Measurements from ENCODE around the gene SLC35D1. TPM values are rescaled to one million over a fixed set of nuclear protein-coding genes. Genes with fewer than 3 reads are reported as not detected.

SLC35D1 gene
- total and polyA plus RNA-seq, 2 of the 13 experiments (the other 11 are each of a cell fraction or from before 2014, with no cell fraction given): 12.4 to 41.5 TPM

DNA sequence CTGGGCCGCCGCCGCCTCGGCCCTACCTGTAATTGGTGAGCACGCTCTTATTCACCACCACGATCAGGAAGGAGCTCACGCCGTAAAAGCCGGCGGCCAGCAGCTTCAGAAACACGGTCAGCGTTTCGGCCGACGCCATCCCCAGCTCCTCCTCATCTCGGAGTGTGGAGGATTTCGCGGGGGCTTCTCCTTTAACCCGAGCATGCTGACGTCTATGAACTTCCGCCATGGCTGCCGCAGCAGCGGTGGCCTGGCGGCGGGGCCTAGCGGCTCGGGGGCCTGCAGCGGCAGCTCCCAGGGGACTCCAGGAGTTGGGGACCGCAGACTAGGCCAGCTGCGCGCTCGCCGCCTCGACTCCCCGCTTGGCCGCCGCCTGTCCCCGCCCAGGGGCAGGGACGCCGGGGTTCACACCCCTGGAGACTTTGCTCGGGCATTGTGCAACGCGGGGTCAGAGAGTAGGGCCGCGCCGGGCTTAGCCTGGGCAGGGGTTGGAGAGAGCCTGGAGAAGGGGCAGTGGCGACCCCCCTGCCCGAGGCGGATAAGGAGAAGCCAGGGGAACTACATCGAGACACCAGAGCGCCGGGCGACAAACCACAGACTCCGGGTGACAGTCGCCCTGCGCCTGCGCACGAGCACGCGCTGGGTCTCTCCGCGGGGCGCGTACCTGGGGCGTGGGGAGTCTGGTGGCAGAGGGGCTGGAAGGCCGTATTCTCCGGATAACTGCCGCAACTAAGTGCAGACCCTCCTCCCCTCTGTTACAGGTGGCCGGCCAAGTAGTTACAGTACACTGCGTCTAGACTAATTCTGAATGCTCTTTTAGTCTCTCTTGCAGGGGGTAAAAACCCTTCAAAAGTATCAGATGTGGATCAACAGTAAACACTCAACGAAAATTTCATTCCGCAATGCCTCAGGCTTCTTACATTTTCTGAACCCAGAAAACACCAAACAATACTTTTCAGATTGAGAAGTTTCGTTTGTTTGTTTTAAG is at the start of gene SLC35D1 (continued):
- TF ChIP-seq MLXIP (CRISPR knock-in tag; IDR thresholded peaks at IDR 0.05; ENCODE audit: borderline replicate concordance) (no peak), CENPBD1 (CRISPR knock-in tag; IDR thresholded peaks at IDR 0.05; ENCODE audit: borderline replicate concordance, low read depth) (no peak), GATAD1 (CRISPR knock-in tag; IDR thresholded peaks at IDR 0.05) (peak; percentile 45; the same call in 1 of the 2 replicates), NAIF1 (CRISPR knock-in tag; IDR thresholded peaks at IDR 0.05; ENCODE audit: borderline replicate concordance) (peak; percentile 37; the same call in 1 of the 2 replicates), MIXL1 (CRISPR knock-in tag; IDR thresholded peaks at IDR 0.05) (peak; percentile 13; the same call in 1 of the 2 replicates), CENPX (CRISPR knock-in tag; IDR thresholded peaks at IDR 0.05) (no peak), ATAD3A (CRISPR knock-in tag; IDR thresholded peaks at IDR 0.05) (no peak), ZBTB3 (CRISPR knock-in tag; IDR thresholded peaks at IDR 0.05; ENCODE audit: borderline replicate concordance, low read depth) (0 out of 2 replicates have a peak, but pooled peaks have one; percentile 42), ZBTB7B (CRISPR knock-in tag; IDR thresholded peaks at IDR 0.05) (peak; percentile 98), ZNF34 (CRISPR knock-in tag; IDR thresholded peaks at IDR 0.05; ENCODE audit: borderline replicate concordance) (peak; percentile 32; the same call in 1 of the 2 replicates), BRCA1 (CRISPR knock-in tag; IDR thresholded peaks at IDR 0.05) (peak; percentile 29; the same call in 1 of the 2 replicates), ZNF510 (CRISPR knock-in tag; IDR thresholded peaks at IDR 0.05; ENCODE audit: low read depth) (peak; percentile 87), PHF8 (CRISPR knock-in tag; IDR thresholded peaks at IDR 0.05) (peak; percentile 93), TSC22D2 (CRISPR knock-in tag; IDR thresholded peaks at IDR 0.05; ENCODE audit: borderline replicate concordance) (0 out of 2 replicates have a peak, but pooled peaks have one; percentile 78), TGIF2 (CRISPR knock-in tag; IDR thresholded peaks at IDR 0.05) (peak; percentile 76), CAMTA2 (CRISPR knock-in tag; IDR thresholded peaks at IDR 0.05; ENCODE audit: borderline replicate concordance) (peak; percentile 96; the same call in 1 of the 2 replicates), ZNF3 (CRISPR knock-in tag; IDR thresholded peaks at IDR 0.05) (no peak), POLR2AphosphoS5 (IDR thresholded peaks at IDR 0.05; ENCODE audit: low read depth, low read length) (peak; percentile 72)
- TF ChIP-seq, protein P1, sequence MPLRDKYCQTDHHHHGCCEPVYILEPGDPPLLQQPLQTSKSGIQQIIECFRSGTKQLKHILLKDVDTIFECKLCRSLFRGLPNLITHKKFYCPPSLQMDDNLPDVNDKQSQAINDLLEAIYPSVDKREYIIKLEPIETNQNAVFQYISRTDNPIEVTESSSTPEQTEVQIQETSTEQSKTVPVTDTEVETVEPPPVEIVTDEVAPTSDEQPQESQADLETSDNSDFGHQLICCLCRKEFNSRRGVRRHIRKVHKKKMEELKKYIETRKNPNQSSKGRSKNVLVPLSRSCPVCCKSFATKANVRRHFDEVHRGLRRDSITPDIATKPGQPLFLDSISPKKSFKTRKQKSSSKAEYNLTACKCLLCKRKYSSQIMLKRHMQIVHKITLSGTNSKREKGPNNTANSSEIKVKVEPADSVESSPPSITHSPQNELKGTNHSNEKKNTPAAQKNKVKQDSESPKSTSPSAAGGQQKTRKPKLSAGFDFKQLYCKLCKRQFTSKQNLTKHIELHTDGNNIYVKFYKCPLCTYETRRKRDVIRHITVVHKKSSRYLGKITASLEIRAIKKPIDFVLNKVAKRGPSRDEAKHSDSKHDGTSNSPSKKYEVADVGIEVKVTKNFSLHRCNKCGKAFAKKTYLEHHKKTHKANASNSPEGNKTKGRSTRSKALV (CRISPR knock-in tag; IDR thresholded peaks at IDR 0.05): peak; percentile 66
- TF ChIP-seq, protein P2, sequence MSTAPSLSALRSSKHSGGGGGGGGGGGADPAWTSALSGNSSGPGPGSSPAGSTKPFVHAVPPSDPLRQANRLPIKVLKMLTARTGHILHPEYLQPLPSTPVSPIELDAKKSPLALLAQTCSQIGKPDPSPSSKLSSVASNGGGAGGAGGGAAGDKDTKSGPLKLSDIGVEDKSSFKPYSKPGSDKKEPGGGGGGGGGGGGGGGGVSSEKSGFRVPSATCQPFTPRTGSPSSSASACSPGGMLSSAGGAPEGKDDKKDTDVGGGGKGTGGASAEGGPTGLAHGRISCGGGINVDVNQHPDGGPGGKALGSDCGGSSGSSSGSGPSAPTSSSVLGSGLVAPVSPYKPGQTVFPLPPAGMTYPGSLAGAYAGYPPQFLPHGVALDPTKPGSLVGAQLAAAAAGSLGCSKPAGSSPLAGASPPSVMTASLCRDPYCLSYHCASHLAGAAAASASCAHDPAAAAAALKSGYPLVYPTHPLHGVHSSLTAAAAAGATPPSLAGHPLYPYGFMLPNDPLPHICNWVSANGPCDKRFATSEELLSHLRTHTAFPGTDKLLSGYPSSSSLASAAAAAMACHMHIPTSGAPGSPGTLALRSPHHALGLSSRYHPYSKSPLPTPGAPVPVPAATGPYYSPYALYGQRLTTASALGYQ (CRISPR knock-in tag; IDR thresholded peaks at IDR 0.05): peak; percentile 70; the same call in 1 of the 2 replicates
